ENCODE results near the gene PLEKHA4. TPM values are rescaled to one million over a fixed set of nuclear protein-coding genes. Genes with fewer than 3 reads are reported as not detected.

The PLEKHA4 gene
- total RNA-seq, 1 donor: 10.8 TPM

- peak; percentile 66 to 95 (median 92) for DNase-seq (ENCODE audit: low read depth in 2 of 3, low spot score in 2 of 3)
Measured at GRCh38 chr19:48835734-48836088, 32.7 kb downstream of the PLEKHA4 start.

DNA sequence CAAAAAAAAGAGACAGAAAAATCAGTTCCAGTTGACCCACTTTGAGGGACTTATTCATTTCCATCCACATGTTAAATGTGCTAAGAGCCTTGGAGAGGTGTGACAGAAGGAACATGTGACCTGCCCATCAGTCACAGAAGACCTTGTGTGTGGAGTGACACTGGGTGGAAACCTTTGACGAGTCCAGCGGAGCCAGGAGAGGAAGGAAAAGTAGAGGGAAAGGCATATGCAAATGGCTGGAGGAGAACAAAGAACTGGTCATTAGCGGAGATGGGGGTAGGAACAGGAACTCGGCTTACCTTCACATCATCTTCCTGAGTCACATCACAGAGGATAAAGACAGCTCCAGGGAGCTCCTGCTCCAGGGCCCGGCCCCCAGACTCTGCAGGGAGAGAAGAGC lies 34.4 kb downstream of the PLEKHA4 start:
- no peak for DNase-seq (ENCODE audit: low read depth in 2 of 3, low spot score in 2 of 3)

- DNase-seq (ENCODE audit: low read depth in 2 of 3, low spot score in 2 of 3): no peak
Measured at GRCh38 chr19:48833049-48833448, 35.4 kb downstream of the PLEKHA4 start.

DNA sequence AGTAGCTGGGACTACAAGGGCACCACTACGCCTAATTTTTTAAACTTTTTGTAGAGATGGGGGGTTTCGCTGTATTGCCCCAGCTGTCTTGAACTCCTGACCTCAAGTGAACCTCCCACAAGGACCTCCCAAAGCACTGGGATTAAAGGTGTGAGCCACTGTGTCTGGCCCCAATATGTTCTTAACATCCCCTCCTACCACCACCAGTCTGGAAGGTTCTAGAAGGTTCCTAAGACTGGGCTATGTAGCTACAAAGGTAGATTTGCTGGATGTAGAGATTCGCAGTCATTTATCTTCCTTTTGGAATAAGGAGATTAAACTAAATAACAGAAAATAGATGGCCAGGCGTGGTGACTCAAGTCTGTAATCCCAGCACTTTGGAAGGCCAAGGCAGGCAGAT lies 37.5 kb downstream of the PLEKHA4 start:
- DNase-seq (ENCODE audit: low read depth in 2 of 3, low spot score in 2 of 3): no peak

DNA sequence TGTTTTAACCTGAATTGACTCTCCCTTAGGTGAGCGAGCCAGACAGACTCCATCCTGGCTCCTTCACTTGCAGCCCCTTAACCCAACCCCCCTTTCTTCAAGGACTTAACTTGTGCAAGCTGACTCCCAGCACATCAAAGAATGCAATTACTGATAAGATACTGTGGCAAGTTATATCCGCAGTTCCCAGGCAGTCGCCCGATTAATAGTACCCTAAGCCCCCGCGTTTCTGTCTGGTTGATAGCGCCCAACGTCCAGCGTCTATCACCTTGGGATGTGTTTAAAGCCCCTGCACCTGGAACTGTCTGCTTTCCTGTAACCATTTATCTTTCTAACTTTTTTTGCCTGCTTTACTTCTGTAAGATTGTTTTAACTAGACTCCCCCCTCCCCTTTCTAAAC lies 38.3 kb downstream of the PLEKHA4 start:
- no peak for DNase-seq (ENCODE audit: low read depth in 2 of 3, low spot score in 2 of 3)

GRCh38 chr19:48826606-48827020 lies 41.8 kb downstream of the PLEKHA4 start:
- no peak for DNase-seq (ENCODE audit: low read depth in 2 of 3, low spot score in 2 of 3)

DNA sequence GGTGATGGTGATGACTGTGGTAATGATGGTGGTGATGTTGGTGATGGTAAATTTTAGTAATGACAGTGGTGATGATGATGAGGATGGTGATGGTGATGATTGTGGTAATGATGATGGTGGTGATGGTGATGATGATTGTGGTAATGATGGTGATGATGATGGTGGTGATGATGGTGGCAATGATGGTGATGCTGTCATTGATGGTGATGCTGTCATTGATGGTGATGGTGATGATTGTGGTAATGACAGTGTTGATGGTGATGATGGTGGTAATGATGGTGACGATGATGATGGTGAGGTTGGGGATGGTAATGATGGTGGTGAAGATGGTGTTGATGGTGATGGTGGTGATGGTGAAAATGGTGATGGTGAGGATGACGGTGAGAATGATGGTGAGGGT lies 45.9 kb downstream of the PLEKHA4 start:
- no peak for DNase-seq (ENCODE audit: low read depth in 2 of 3, low spot score in 2 of 3)

DNA sequence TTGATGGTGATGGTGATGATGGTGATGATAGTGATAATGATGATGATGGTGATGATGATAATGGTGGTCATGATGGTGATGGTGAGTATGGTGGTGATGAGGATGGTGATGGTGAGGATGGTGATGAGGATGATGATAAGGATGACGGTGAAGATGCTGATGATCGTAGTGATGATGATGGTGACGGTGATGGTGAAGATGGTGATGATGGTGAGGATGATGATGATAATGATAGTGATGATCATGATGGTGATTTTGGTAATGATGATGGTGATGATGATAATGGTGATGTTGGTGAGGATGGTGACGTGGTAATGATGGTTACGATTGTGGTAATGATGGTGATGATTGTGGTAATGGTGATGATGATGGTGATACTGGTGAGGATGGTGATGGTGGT lies 46.8 kb downstream of the PLEKHA4 start:
- no peak for DNase-seq (ENCODE audit: low read depth in 2 of 3, low spot score in 2 of 3)

DNA sequence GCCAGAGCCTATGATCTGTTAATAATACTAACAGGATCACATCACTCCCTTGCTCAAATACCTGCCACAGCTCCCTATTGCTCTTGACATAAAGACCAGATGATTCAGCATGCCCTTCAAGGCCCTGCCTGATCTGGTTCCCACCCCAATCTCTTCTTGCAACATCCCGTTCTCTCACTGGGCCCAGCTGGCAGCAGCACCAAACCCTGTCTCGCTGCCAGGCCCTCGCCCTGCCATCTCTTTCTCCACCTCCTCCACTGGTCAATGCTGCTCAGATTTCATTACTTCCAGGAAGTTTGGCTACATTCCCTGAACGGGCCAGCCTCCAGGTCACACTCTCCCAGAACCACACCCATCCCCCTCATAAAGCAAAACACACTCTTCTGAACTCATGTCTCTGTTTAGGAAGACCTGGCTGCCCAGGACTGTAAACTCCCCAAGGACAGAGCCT lies 49.0 kb downstream of the PLEKHA4 start:
- no peak for DNase-seq (ENCODE audit: low read depth in 2 of 3, low spot score in 2 of 3)

- no peak for DNase-seq (ENCODE audit: low read depth in 2 of 3, low spot score in 2 of 3)
Measured at GRCh38 chr19:48818234-48818820, 50.1 kb downstream of the PLEKHA4 start.

- no peak for DNase-seq (ENCODE audit: low read depth in 2 of 3, low spot score in 2 of 3)
Measured at GRCh38 chr19:48817585-48818124, 50.8 kb downstream of the PLEKHA4 start.

DNA sequence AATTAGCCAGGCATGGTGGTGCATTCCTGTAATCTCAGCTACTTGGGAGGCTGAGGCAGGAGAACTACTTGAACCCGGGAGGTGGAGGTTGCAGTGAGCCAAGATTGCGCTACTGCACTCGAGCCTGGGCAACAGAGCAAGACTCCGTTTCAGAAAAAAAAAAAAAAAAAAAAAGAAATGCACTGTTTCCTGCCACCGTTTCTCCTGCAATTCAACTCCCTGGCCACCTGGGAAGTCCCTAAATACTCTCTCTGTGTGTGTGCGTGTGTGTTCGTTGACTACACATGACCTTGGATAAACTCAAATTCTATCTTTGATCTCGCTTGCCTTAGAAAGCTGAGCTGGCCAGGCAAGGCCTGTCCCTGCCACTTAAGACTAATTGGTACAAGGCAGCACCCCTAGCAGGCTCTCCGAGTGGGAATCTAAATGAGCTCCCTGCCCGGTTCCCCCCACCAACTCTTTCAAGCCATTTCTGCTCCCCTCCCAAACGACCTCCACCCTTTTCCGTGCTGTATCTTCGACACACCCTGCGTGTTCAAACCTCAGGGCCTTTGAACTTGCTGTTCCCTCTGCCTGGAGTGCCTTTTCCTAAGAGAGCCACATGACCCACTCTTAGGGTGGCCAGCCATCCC lies 52.4 kb downstream of the PLEKHA4 start:
- peak in 1 of 3 donors; percentile 25 for DNase-seq (ENCODE audit: low read depth in 2 of 3, low spot score in 2 of 3)

GRCh38 chr19:48814895-48815294 lies 53.5 kb downstream of the PLEKHA4 start:
- no peak for DNase-seq (ENCODE audit: low read depth in 2 of 3, low spot score in 2 of 3)

GRCh38 chr19:48813123-48813913 lies 55.1 kb downstream of the PLEKHA4 start:
- DNase-seq (ENCODE audit: low read depth in 2 of 3, low spot score in 2 of 3): peak in 1 of 3 donors; percentile 21

- DNase-seq (ENCODE audit: low read depth in 2 of 3, low spot score in 2 of 3): peak in 2 of 3 donors; percentile 72 to 73
Measured at GRCh38 chr19:48812094-48812929, 56.1 kb downstream of the PLEKHA4 start.

DNA sequence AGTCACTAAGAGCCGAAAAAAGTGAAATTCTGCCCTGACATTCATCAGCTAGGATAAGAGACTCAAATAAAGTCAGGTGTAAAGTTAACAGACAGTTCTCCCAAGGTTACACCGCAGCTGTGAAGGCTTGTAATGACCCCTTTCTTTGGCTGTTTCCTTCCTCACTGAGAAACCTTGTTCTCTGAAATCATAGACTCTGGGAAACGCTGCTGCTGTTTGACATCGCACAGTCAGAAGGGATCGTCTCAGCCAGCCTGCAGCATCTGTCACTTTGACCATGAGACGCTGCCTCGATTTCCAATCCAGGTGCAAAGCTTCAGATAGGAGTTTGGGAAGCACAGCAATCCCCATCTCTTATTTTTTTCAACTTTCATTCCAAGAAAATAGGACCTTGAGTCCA lies 58.3 kb downstream of the PLEKHA4 start:
- DNase-seq (ENCODE audit: low read depth in 2 of 3, low spot score in 2 of 3): no peak

DNA sequence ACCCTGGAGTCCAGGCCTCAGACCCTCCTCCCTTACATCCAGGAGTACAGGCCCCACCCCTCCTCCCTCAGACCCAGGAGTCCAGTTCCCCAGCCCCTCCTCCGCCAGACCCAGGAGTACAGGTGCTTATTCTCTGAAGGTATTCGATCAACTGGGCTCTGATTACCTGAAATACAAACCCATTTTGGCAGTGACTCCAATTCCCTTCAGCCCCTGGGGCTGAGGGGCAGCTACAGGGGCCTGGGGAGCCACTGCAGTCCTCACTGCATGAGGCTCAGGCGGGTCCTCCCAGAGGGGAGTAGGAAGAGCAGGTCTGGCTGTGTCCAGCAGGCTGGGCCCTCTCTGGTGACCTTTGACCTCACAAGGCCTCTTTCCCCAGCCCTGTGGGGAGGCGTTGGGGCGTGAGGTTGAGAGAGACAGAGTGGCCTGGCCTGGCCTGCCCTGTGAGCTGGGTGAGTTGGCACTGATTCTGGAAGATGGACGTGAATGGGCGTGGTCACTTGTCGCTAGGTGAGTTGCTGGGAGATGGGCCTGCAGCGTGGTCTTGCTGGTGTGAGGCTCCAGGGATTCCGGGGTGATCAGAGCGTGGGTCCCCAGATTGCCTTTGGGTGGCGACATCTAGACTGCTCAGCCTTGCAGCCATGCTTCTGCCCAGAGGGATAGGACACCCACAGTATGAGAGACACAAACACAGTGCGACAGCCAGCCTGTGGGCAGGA lies 60.7 kb downstream of the PLEKHA4 start:
- peak in 1 of 3 donors; percentile 35 for DNase-seq (ENCODE audit: low read depth in 2 of 3, low spot score in 2 of 3)

DNA sequence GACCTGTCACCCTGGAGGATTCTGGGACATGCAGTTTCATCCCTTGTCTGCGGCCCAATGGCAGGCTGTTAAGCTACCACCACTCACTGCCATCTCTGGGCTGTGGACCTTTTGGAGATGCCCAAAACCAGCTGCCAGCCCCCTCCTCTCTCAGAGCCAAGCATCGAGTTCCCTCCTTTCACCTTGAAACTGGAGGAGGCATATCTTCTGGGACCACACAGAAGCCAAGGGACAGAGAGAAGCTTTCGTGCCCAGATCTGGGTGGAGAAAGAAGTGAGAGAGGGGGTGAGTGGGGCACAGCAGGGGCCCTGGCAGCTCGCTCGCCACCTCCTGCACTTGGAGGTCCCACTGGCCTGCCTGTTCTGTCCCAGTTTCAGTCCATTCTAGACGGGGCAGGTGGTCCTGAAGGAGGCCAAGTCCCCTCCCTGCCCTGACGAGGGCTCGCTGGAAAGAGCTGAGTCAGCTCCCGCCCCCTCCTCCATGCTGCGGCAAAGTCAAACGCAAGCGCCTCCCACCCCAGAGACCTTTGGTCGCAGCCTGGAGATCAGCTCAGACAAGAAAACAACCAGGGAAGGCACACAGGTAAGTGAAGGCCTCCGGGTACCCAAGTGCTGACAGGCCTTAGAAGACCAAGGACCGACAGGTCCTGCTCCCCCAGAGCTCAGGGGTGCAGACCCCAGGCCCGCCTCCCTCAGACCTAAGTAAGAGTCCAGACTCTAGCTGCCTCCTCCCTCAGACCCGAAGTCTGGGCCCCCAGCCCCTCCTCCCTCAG lies 61.4 kb downstream of the PLEKHA4 start:
- no peak for DNase-seq (ENCODE audit: low read depth in 2 of 3, low spot score in 2 of 3)

GRCh38 chr19:48806518-48806817 lies 61.9 kb downstream of the PLEKHA4 start:
- DNase-seq (ENCODE audit: low read depth in 2 of 3, low spot score in 2 of 3): peak in 2 of 3 donors; percentile 43 to 68
